ENCODE results near the gene FER1L5. TPM values are rescaled to one million over a fixed set of nuclear protein-coding genes. Genes with fewer than 3 reads are reported as not detected.

Gene FER1L5
- total RNA-seq, 2 donors from 2014 or later: not detected

GRCh38 chr2:96702098-96702785, 59.7 kb downstream of the FER1L5 start:
- no peaks in the 10 kb centered on the region for H3K27me3 ChIP-seq
- H3K4me3 ChIP-seq: no peak overlapping the region
- no peaks in the 10 kb centered on the region for H3K4me1 ChIP-seq
- TF ChIP-seq, protein P1, sequence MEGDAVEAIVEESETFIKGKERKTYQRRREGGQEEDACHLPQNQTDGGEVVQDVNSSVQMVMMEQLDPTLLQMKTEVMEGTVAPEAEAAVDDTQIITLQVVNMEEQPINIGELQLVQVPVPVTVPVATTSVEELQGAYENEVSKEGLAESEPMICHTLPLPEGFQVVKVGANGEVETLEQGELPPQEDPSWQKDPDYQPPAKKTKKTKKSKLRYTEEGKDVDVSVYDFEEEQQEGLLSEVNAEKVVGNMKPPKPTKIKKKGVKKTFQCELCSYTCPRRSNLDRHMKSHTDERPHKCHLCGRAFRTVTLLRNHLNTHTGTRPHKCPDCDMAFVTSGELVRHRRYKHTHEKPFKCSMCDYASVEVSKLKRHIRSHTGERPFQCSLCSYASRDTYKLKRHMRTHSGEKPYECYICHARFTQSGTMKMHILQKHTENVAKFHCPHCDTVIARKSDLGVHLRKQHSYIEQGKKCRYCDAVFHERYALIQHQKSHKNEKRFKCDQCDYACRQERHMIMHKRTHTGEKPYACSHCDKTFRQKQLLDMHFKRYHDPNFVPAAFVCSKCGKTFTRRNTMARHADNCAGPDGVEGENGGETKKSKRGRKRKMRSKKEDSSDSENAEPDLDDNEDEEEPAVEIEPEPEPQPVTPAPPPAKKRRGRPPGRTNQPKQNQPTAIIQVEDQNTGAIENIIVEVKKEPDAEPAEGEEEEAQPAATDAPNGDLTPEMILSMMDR (IDR thresholded peaks at IDR 0.05): no peak
- no peak overlapping the region for H3K27ac ChIP-seq
- H3K9me3 ChIP-seq: no peaks in the 10 kb centered on the region
- H3K36me3 ChIP-seq: peaks cover 31% of the 10 kb centered on the region
- DNase-seq (ENCODE audit: low spot score): no peak

- H3K36me3 ChIP-seq: peaks cover 41% of the 10 kb centered on the region
- DNase-seq (ENCODE audit: low spot score): no peak
- H3K27me3 ChIP-seq: no peaks in the 10 kb centered on the region
- H3K4me3 ChIP-seq: no peak overlapping the region
- TF ChIP-seq, protein P1 (IDR thresholded peaks at IDR 0.05): no peak
- H3K4me1 ChIP-seq: no peaks in the 10 kb centered on the region
- no peaks in the 10 kb centered on the region for H3K9me3 ChIP-seq
- no peak overlapping the region for H3K27ac ChIP-seq
These were observed 60.6 kb downstream of the FER1L5 start for GRCh38 chr2:96703021-96703751.

GRCh38 chr2:96710985-96711384, 68.4 kb downstream of the FER1L5 start:
- H3K4me1 ChIP-seq: no peaks in the 10 kb centered on the region
- H3K27me3 ChIP-seq: no peaks in the 10 kb centered on the region
- TF ChIP-seq, protein P1 (IDR thresholded peaks at IDR 0.05): no peak
- H3K27ac ChIP-seq: no peak overlapping the region
- peaks cover 68% of the 10 kb centered on the region for H3K36me3 ChIP-seq
- DNase-seq (ENCODE audit: low spot score): no peak
- no peak overlapping the region for H3K4me3 ChIP-seq
- no peaks in the 10 kb centered on the region for H3K9me3 ChIP-seq

DNA sequence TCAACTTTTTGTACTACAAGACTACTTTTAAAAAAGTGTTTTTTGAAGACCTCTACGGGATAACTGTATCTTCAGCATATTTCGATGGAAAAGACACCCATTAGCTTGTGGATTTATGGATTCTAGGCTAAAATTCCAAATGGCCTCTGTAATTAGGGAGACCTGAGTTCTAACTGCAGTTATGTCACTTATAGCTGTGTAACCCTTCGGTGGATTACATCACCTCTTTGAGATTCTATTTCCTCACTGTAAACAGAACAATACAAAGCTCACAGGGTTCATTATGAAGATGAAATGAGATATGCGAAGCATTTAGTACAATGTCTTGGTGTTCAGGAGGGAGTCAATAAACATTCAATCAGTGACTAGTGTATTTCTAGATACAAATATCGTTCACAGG, 73.1 kb downstream of the FER1L5 start:
- Histone ChIP-seq H3K9me3 (no peaks in the 10 kb centered on the region), H3K4me3 (no peak overlapping the region), H3K27ac (no peak overlapping the region), H3K4me1 (no peaks in the 10 kb centered on the region), H3K27me3 (no peaks in the 10 kb centered on the region), H3K36me3 (peaks cover 35% of the 10 kb centered on the region)
- TF ChIP-seq, protein P1 (IDR thresholded peaks at IDR 0.05): no peak
- DNase-seq (ENCODE audit: low spot score): no peak

- TF ChIP-seq, protein P1 (IDR thresholded peaks at IDR 0.05): no peak
- peaks cover 30% of the 10 kb centered on the region for H3K36me3 ChIP-seq
- H3K27me3 ChIP-seq: no peaks in the 10 kb centered on the region
- H3K4me3 ChIP-seq: no peak overlapping the region
- no peak overlapping the region for H3K27ac ChIP-seq
- DNase-seq (ENCODE audit: low spot score): no peak
- no peaks in the 10 kb centered on the region for H3K4me1 ChIP-seq
- H3K9me3 ChIP-seq: no peaks in the 10 kb centered on the region
These were observed 73.8 kb downstream of the FER1L5 start for GRCh38 chr2:96716388-96716787.
